Activated CD4-positive, alpha-beta T cell treated with anti-CD3 and anti-CD28 coated beads, Interleukin-2, Interleukin-4, amounts not matched to agents 100 ng/mL and 50 ng/mL, durations not matched to agents 16 hours and 8 hours (primary cell): ENCODE results near the gene PLXNB1.

ENCODE experiments used
- DNase-seq: peaks from one replicate; pipeline ENCODE4 v3.0.0-alpha.2; 2020; ENCODE audit warnings: low spot score

Gene PLXNB1

DNA sequence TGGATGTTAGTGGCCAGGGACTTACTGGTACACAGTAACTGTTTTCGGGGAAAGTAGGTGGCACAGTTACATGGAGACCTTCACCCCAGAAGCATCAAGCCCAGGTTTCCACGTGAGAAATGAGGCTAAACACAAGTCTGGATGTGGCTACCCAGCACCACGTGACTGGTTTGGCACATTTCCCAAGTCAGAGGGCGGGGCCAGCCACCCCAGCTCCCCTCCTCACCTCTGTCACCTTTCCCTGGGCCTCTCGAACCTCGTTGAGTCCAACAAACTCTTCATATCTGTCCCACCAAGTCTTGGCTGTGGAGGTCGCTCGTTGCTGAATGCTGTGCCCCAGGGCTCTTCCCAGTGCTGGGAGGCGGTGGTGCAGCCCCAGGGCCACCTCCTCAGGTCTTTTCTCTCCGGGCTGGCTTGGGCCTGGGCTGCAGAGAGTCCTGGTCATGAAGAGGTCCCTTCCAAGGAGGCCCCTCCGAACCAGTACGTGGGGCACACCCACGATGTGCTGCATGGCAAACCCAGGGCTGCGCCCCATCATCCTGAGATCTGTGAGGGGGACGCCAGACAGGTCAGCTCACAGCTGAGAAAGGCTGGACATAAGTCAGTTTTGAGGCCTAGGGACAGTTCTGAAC lies 4.8 kb upstream of the PLXNB1 start:
- DNase-seq = no peak

DNA sequence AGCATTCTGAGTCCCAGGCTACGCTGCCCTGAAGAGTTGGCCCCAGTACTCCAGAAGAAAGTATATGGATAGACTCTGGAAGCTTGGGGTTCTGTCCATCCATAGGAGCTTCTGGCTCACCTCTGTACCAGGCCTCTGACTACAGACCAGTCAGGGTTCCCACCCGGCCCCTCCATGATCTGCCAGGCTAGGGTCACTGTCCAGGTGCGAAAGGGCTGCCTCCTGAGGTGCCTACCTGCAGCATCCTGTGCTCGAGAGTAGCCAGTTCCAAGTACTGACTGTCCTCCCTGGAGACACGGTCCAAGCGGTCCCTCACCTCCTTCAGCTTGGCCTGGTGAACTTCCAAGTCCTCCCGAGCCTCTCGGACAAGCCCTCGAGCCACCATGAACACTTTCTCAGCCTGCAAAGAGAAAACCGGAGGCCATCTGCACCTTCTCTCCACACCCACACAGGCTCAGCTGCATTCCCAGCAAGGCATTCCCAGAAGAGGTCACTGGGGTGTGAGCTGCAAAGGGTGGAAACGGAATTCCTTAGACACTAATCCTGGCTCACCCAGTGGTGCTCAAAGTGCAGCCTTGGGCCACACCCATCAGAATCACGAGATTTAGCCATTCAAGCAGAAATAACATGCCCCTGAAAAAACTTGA lies 3.7 kb upstream of the PLXNB1 start:
- no peak for DNase-seq

DNA sequence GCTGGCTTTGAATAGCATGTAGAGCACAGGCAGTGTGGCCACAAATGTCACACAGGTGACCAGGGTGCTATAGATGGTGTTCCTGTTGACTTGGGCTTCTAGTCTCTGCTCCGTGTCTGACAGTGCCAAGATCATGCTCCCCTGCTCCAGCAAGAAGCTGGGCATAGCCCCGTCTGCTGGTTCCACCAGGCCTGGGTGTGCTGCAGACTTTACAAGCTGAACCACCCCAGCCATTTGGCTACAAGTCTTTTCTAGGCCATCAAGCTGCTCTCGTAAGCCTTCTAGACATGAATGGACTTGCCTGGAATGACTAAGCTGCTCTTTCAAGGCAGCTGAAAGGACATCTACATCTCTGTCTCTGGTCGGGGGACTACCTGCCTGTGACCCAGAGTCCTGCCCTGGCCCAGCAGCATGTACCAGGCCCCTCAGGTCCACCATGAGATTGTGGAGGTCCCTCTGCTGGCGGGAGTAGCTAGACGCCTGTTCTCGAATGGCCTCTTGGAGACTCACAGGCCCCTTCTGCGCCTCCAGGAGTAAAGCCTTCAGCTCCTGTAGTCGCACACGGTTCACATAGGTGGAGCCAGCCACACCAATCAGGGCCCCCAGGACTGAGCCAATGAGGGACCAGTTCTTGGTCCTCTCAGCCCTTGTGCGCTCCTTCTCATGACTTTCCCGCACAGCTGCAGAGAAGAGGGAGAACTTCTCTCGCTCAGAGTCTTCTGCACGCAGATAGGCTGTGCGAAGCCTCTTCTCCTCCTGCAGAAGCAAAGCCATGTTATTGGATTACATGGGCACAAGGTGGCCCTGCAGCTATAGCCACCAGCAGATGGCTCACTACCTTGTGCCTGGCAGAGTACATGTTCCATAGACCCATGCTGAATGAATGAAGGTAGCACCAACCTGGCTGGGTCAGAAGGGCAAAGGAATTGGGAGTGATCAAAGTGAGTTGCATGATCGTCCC lies 2.8 kb upstream of the PLXNB1 start:
- no peak for DNase-seq

DNA sequence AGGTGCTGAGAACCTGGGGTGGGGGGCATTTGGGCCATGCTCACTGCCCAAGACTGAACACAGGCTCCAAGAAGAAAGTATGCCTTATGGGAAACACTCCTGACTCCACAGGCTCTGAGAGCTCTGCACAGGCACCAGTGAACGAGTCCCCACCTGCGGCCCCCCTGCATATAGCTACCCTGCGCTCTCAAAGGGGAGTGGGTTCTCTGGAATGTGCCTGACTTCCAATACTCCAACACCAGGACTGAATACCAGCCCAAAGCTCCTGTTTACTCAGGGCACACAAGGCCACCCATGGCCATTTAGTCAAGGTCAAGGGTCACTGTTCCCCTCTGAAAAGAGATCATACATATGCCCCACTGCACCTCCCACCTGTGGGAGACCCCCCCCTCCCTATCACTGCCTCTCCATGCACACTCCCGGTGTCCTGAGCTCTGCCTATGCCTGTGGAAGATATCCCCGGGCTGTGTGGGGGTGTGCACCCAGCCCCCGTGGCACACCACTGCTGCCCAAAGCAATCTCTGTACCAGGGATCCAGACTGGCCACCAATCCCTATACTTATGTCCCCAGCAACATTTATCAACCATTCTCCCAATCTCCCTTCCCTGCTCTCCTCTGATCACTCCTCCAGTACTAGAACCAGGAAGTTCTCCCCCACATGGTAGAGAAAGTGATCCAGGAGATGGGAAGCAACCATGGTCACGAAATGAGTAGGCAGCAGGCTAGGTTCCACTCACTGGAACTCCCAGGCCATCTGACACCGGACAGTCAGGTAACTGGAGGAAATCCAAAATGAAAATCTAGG lies 1.5 kb upstream of the PLXNB1 start:
- no peak for DNase-seq

DNA sequence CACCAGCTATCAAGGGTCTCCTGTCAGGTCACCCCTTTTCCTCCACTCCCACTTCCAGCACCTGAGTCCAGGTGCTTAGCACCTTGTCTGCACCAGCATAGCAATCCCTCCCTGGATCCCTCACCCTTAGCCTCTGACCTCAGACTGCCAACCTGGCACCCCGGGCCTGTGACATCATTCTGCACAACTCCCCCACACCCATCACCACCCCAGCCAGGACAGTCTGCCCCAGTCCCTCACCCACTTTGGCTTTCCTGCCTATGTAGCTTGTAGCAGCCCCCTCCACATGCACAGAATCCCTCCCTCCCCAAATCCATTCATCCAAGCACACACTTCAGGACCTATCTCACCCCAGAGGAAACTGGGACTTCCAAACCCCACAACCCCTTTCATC lies 819 bp upstream of the PLXNB1 start:
- no peak for DNase-seq

DNA sequence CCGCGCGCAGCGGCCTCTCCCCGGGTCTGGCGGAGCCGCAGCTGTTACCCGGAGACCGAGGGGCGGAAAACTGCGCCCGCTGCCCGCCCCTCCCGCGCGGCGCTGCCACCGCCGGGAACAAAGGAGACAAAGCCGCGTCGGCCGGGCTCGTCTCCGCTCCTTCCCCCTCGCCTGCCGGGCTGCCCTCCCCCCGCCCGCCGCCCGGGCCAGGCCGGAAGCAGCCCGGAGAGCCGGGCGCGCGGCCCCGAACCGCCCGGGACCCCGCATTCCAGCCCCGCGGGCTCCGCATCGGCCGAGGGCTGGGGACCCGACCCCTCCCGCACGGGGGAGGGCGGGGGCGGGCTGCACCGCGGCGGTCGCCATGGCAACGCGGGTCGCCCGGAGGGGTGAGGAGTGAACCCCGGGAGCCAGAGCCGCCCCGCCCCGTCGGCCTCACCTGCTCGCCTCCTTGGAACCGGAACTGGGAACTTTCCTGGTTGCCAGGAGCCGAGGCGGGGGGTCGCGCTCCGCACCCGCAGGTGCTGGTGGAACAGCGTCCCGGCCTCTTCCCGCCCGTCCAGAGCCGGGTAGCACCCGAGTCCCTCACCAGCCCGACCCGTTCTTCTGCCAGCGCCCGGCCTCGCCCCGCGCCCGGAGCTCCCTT lies 448 bp downstream of the PLXNB1 start:
- no peak for DNase-seq

DNA sequence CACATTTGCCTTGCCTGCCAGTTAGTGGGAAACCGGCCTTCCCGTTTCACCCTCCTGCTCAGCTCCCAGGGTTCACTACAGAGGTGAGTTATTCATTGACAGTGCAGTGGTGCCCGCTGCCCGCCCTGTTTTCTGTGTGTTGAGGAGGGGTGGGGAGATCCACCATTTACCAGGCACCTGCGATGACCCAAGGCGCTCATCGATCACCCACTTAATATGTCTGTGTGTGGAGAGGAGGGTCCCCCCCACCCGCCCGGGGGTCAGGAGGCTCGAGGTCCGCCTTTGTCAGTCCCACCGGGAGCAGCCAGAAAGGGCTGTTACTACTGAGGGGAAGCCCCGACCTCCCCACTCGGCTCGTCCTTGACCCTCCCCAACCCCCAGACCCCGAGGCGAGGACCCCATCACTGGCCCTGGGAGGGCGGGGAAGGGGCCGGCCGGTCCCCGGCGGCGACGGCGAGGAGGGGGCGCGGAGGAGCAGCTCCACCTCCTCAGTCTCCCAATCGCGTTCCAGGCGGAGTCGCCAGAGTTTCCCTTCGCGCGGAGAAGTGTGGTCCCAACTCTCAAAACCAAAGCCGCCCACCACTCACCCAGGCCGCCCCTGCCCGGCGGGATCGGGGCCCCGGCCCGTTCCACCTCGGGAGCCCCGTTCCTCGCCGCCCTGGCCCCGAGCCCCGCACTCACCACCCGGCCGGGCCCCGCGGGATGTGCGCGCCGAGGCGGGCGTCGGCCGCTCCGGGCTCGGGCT lies 1.1 kb downstream of the PLXNB1 start:
- DNase-seq = no peak

DNA sequence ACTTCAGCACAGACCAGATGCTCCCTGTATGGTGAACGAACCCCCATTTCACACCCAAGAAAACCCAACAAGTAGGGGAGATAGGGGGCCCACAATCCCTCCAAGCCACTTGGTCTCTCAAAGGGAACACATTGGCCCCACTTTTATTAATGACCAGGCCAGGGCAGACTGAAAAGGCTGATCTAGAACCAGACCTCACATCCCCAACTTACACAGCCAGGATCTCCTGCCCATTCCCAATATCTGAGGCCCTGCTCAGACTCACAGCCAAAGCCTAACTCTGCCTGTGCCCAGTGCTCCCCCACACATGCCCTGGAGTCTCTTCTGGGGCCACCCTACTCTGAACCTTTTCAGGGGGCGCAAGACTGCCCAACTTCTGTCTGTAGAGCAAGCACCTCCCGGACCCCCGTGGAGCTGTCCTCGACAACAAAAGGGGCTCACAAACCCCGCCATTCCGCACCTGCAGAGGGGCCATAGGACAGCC lies 1.8 kb downstream of the PLXNB1 start:
- DNase-seq = no peak

DNA sequence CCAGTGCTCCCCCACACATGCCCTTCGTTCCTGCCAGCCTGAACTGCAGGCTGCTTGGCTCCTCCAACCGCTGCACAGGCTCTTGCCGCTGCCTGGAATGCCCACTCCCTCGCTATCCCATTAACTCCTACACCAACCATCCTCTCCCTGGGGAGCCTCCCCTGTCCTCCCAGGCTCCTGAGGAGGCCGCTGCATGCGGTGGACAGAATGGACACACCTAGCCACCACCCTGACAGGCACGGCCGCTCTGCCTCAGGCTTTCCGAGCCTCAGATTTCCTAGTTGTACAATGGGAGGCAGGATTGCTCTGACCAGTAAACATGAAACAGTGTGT lies 2.3 kb downstream of the PLXNB1 start:
- DNase-seq = no peak

DNA sequence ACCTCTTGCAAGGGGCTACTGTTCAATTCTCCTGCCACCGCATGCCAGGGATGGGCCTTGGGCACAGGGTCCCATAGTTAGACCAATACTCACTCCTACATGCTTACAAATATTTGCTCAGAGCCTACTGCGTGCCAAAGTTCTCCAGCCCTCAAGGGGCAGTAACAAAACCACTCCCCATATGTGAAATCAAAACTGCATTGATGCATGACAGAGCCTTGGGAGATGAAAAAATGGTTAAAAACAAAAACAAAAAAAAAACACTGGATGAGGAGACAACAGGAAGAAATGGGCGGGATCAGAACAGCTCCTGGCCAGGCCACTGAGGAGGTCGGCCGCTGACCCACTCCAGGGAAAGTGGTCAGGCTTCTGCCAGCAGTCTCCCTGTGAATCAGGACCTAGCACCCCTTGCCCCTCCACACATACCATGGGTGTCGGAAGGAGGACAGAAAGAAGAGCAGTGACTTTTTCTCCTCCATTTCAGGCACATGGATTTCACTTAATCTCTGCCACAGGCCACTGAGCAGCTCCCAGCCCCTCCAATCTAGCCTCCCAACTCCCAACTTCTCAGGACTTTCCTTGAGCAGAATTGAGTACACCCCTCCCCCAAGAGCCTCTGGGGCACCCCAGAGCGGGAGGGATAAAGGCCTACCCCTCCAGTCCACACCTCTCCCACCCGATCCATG lies 2.8 kb downstream of the PLXNB1 start:
- DNase-seq = no peak

DNA sequence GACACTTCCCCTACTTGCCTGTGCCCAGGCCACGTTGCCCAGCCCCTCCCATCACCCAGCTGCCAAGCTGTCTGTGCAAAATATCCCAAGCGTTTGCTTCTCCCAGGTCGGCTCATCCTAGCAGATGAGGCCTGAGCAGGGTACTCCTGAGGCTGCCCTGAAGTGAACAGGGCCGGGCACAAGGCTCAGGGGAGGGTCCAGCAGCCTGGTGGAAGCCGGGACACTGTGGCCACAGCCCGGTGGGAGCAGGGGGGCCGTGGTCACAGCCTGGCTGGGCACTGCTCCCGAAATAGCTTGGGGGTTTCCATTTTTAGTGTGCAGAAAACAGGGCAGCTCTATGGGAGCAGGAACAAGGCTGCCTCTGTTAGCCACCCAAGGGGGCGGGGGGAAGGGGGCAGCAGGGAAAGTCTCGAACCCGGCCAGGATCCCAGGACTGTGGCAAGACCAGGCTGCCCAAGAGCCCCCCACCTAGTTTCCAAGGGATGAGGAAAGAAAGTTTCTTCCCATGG lies 3.4 kb downstream of the PLXNB1 start:
- DNase-seq = no peak

DNA sequence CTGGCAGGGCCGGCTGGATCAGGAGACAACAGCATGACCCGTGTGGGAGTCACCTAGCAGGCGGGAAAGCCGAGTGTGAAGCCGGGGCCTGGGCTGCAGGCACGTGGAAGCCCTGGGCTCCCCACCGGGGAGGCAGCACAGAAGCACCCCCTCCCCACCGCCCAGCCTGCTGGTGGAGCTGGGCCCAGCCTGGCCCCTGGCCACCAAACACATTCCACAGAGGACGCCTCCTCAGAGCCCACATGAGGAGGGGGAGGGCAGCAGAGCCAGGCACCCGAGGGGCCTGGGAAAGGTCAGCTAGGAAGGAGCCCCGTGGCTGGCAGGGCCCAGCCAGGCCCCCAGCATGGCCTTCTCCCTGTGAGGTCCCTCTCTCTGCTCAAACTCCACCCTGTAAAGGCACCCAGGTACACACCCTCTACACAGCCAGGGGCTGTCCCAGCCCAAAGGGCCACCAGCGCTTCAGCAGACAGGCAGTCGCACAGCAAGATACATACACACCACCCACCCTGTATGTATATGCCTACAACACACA lies 4.5 kb downstream of the PLXNB1 start:
- DNase-seq = no peak

DNA sequence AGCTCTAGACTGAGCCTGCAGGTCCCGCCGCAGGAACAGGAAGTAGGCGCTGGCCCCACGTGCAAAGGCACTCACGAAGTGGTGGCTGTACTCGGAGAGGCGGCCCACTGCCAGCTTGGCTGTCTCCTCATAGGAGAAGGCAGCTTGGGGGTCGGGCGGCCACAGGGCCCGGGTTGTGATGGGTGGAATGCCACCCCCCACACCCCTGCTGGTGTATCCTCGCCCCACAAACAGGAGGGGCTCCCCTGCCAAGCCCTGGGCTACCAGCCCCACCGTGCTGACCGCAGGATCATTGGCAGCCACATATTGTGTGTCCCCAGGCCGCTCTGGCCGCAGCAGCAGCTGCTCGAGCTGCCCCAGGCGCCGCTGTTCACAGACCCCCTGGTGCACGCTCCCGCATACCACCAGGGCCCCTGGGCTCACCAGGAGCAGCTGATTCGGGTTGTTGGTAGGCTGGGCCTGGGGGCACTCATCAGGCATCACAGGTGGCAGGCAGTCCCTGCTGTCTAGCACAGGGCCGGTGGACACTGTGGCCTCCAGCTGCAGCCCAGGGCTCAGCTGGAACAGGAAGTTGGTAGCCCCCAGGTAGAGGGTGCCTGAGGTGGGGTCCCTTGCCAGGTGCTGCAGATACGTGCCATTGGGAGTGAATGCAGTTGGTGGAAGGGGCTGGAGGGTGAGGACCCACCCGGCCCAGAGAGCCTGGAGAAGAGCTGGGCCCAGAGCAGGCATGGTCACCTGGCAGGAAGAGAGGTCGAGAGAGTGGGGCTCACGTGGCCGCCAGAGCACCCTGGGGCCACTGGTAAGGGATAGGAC lies 5.8 kb downstream of the PLXNB1 start:
- DNase-seq = no peak

DNA sequence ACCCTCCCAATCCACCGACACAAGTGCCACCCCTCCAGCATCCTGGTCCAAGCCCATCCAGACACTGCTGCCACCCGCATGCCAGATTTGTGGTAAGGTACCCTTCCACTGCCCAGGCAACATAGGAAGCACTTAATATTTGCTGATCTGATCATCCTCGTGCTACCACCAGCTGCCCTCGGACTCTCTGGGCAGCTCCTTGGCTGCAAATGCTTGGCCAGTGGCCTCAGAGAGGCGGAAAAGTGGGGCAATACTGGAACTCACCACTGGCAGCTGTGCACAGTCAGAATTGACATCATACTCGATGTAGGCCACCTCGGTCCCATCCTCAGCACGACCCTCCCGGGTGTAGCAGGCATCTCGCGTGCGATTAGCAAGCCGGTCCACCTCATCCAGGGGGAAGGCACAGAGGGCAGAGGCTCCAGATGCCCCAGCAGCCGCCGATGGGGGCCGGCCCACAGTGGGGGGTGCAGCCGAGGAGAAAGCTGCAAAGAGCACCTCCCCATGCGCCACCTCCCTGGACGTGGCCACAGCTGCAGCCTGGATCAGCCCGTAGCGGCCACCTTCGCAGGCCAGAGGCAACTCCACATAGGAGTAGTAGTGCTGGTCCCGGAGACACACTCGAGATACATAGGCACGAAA lies 6.5 kb downstream of the PLXNB1 start:
- DNase-seq = no peak

DNA sequence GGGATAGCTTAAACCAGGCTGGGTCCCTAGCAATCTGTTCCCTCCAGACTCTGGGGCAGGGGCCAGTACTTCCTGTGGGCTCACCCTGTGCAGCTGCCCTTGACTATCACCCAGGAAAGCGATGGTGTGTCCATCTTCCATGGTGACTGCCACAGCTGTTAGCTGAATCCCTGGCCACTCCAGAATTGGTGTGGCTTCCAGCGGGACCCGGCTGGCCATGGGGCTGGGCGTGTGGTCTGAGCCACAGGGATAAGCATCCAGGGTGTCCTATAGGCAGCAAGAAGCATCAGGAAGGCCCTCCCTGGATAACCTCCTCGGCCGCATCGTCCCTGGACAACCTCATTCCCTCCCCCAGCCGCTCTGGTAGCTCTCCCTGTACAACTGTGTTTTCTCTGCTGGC lies 7.2 kb downstream of the PLXNB1 start:
- DNase-seq = no peak

DNA sequence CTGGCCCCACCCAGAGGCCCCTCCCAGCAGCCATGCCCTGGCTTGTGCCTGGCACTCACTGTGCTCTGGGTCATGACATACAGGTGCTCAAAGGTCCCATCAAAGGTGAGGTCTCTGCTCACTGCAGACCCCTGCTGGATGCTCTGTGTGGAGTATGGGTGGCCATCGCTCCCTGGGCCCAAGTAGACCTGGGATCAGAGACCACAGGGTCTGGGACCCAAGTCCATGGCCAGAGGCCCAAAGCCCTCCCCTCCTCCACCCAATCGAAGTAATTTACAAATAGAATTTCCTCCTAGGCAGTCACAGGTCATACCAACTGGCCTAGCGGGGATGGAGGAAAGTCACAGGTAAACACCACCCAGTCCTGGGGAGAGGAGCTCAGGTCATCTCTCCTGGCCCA lies 7.6 kb downstream of the PLXNB1 start:
- no peak for DNase-seq

DNA sequence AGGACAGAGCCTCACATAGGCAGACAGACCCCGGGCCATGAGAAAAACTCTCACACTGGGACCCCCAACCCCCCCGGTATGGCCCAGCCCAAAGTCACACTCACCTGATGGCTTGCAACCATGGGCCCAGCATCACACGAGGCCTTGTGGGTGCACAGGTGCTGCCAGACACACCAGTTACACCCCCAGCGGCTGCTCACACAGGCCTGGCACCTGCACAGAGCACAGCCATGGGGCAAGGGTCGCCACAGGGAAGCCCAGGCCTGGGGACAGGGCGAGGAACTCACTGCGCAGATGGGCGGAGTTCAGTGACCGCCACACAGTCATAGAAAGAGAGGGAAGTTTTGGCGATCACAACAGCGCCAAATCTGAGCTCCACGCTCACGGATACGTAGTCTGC lies 9.3 kb downstream of the PLXNB1 start:
- DNase-seq = no peak

DNA sequence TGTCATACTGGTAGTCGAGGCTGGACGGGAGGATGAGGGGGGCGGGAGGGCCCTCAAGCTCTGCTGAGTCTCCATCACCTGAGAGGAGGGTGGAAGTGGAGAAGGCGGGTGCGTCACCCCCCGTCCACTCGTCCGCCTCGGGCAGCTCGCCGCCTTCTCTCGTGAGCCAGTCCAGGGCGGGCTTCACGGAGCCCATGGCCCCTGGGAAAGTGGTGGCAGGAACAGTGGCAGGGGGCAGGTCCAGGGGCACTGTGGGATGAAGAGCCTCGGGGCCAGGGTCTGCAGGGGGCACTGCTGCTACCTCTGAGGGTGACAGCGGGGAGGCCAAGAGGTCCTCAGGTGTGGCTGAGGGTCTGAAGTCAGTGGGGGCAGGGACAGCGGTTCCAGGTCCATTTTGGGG lies 10.3 kb downstream of the PLXNB1 start:
- no peak for DNase-seq

DNA sequence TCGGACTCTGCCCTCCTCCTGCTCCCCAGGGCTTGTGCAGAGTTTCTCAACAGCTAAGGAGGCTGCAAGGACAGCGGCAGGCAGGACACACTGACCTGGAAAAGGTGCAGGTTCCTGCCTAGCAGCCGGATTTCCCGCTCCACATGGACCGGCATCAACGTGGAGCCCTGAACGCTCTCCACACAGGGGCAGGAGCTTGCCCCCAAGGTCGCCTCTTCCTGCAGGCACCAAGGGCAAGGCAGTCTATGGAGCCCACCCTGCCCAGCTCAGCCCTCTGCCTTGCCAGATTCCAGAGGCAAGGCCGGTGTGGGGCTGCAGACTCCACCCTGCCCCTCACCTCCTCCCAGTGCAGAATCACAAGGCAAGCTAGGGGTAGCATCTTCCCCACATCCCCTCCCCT lies 10.7 kb downstream of the PLXNB1 start:
- no peak for DNase-seq
